Measurements from ENCODE around the gene HECTD4.
"Not testable (repeated sequence)": the region's sequence is repeated elsewhere in the genome, so short reads cannot be mapped to it uniquely, and the experiment has no call there.

The HECTD4 gene

GRCh38 chr12:112161711-112162110 lies 220.5 kb downstream of the HECTD4 start:
- POLR2A ChIA-PET = no interaction called here
- no peak for DNase-seq (ENCODE audit: extremely low spot score)
- CTCF ChIA-PET = no interaction called here
- no peak for TF ChIP-seq ELF4 (IDR thresholded peaks at IDR 0.05)
- no peak for TF ChIP-seq LEF1 (IDR thresholded peaks at IDR 0.05; ENCODE audit: borderline replicate concordance)
- TF ChIP-seq FOXK2 (IDR thresholded peaks at IDR 0.05) = no peak
- no peak for TF ChIP-seq HDGF (IDR thresholded peaks at IDR 0.05; ENCODE audit: borderline replicate concordance)
- TF ChIP-seq SUZ12 (IDR thresholded peaks at IDR 0.05) = no peak
- TF ChIP-seq SP1 (IDR thresholded peaks at IDR 0.05) = no peak
- no peak for TF ChIP-seq BHLHE40 (IDR thresholded peaks at IDR 0.05; ENCODE audit: borderline replicate concordance)
- no peak for TF ChIP-seq PKNOX1 (IDR thresholded peaks at IDR 0.05)
- no peak for TF ChIP-seq CTBP1 (IDR thresholded peaks at IDR 0.05; ENCODE audit: borderline replicate concordance)
- no peak for TF ChIP-seq FOXM1 (IDR thresholded peaks at IDR 0.05; ENCODE audit: borderline replicate concordance)
- no peak for TF ChIP-seq ARNT (IDR thresholded peaks at IDR 0.05)
- no peak for TF ChIP-seq FOXA1 (IDR thresholded peaks at IDR 0.05)
- TF ChIP-seq NFRKB (IDR thresholded peaks at IDR 0.05) = no peak
- TF ChIP-seq TARDBP (IDR thresholded peaks at IDR 0.05) = no peak
- no peak for TF ChIP-seq L3MBTL2 (conservative IDR thresholded peaks at IDR 0.05)
- TF ChIP-seq ZNF384 (IDR thresholded peaks at IDR 0.05) = no peak

- CTCF ChIA-PET = no interaction called here
- TF ChIP-seq ELF4 (IDR thresholded peaks at IDR 0.05) (no peak), LEF1 (IDR thresholded peaks at IDR 0.05; ENCODE audit: borderline replicate concordance) (no peak)
- POLR2A ChIA-PET = no interaction called here
- DNase-seq (ENCODE audit: extremely low spot score) = no peak
These were observed 221.6 kb downstream of the HECTD4 start for GRCh38 chr12:112160611-112161010.

GRCh38 chr12:112159146-112159541 lies 223.1 kb downstream of the HECTD4 start:
- no peak for TF ChIP-seq CTBP1 (IDR thresholded peaks at IDR 0.05; ENCODE audit: borderline replicate concordance)
- no peak for TF ChIP-seq TARDBP (IDR thresholded peaks at IDR 0.05)
- TF ChIP-seq HDGF (IDR thresholded peaks at IDR 0.05; ENCODE audit: borderline replicate concordance) = no peak
- no peak for TF ChIP-seq FOXA1 (IDR thresholded peaks at IDR 0.05)
- TF ChIP-seq BHLHE40 (IDR thresholded peaks at IDR 0.05; ENCODE audit: borderline replicate concordance) = no peak
- TF ChIP-seq ARNT (IDR thresholded peaks at IDR 0.05) = no peak
- no peak for TF ChIP-seq NFRKB (IDR thresholded peaks at IDR 0.05)
- no peak for TF ChIP-seq FOXK2 (IDR thresholded peaks at IDR 0.05)
- no peak for TF ChIP-seq ELF4 (IDR thresholded peaks at IDR 0.05)
- TF ChIP-seq FOXM1 (IDR thresholded peaks at IDR 0.05; ENCODE audit: borderline replicate concordance) = no peak
- TF ChIP-seq L3MBTL2 (conservative IDR thresholded peaks at IDR 0.05) = no peak
- CTCF ChIA-PET = no interaction called here
- POLR2A ChIA-PET = no interaction called here
- DNase-seq (ENCODE audit: extremely low spot score) = no peak

GRCh38 chr12:112158461-112159145 lies 223.6 kb downstream of the HECTD4 start:
- CTCF ChIA-PET, POLR2A ChIA-PET: not testable (repeated sequence)

GRCh38 chr12:112153893-112154219 lies 228.4 kb downstream of the HECTD4 start:
- CTCF ChIA-PET = no interaction called here
- POLR2A ChIA-PET = no interaction called here
- no peak for DNase-seq (ENCODE audit: extremely low spot score)
- no peak for TF ChIP-seq FOXA1 (IDR thresholded peaks at IDR 0.05)
- TF ChIP-seq CTBP1 (IDR thresholded peaks at IDR 0.05; ENCODE audit: borderline replicate concordance) = no peak
- TF ChIP-seq LEF1 (IDR thresholded peaks at IDR 0.05; ENCODE audit: borderline replicate concordance) = no peak
- no peak for TF ChIP-seq FOXM1 (IDR thresholded peaks at IDR 0.05; ENCODE audit: borderline replicate concordance)
- TF ChIP-seq SUZ12 (IDR thresholded peaks at IDR 0.05) = no peak
- no peak for TF ChIP-seq PKNOX1 (IDR thresholded peaks at IDR 0.05)
- no peak for TF ChIP-seq SP1 (IDR thresholded peaks at IDR 0.05)
- no peak for TF ChIP-seq TARDBP (IDR thresholded peaks at IDR 0.05)
- no peak for TF ChIP-seq FOXK2 (IDR thresholded peaks at IDR 0.05)
- TF ChIP-seq ARNT (IDR thresholded peaks at IDR 0.05) = no peak
- no peak for TF ChIP-seq ELF4 (IDR thresholded peaks at IDR 0.05)
- no peak for TF ChIP-seq HDGF (IDR thresholded peaks at IDR 0.05; ENCODE audit: borderline replicate concordance)
- TF ChIP-seq NFRKB (IDR thresholded peaks at IDR 0.05) = no peak
- TF ChIP-seq L3MBTL2 (conservative IDR thresholded peaks at IDR 0.05) = no peak

More at GRCh38 chr12:112158461-112159145, 223.6 kb downstream of the HECTD4 start:
- not testable (repeated sequence) for DNase-seq (ENCODE audit: extremely low spot score)

- CTCF ChIA-PET = no interaction called here
- POLR2A ChIA-PET = no interaction called here
- TF ChIP-seq LEF1 (IDR thresholded peaks at IDR 0.05; ENCODE audit: borderline replicate concordance) (no peak), ZNF384 (IDR thresholded peaks at IDR 0.05) (no peak), FOXA1 (IDR thresholded peaks at IDR 0.05) (no peak), L3MBTL2 (conservative IDR thresholded peaks at IDR 0.05) (no peak), ELF4 (IDR thresholded peaks at IDR 0.05) (no peak), FOXM1 (IDR thresholded peaks at IDR 0.05; ENCODE audit: borderline replicate concordance) (no peak), ARNT (IDR thresholded peaks at IDR 0.05) (no peak), PKNOX1 (IDR thresholded peaks at IDR 0.05) (no peak), SUZ12 (IDR thresholded peaks at IDR 0.05) (no peak), CTBP1 (IDR thresholded peaks at IDR 0.05; ENCODE audit: borderline replicate concordance) (no peak)
- no peak for DNase-seq (ENCODE audit: extremely low spot score)
These were observed 228.9 kb downstream of the HECTD4 start for GRCh38 chr12:112153181-112153892.

Measured in HEK293T (cell line).